Transverse colon (tissue), 4 donors: ENCODE data around the gene MSL2.

Experiments
- CTCF ChIP-seq, 5 experiments: fragments of 200-600 bp in 3 of 5; fragments of 450-650 bp in 2 of 5; sonication (generic) in 3 of 5; IDR thresholded peaks; 1 replicate in 2 of 5; 2 replicates in 3 of 5; pipeline ENCODE4 v1.5.1; 2016 to 2017; ENCODE audit warnings: antibody characterized with exemption in 5 of 5, inconsistent platforms in 3 of 5, mild to moderate bottlenecking in 2 of 5, moderate library complexity in 1 of 5
- POLR2A ChIP-seq: fragments of 450-650 bp; IDR thresholded peaks from one replicate; pipeline ENCODE4 v1.6.1; 2016; ENCODE audit warnings: antibody characterized with exemption, mild to moderate bottlenecking, moderate library complexity
- POLR2AphosphoS5 ChIP-seq, 3 donors: sonication (generic); formaldehyde crosslinking; IDR thresholded peaks; one replicate each; pipeline ENCODE4 v1.6.1; 2016; ENCODE audit warnings: antibody characterized with exemption in 3 of 3

GRCh38 chr3:136120373-136121348, 75.5 kb downstream of the MSL2 start:
- no peak for TF ChIP-seq CTCF (IDR thresholded peaks at IDR 0.05)
- TF ChIP-seq POLR2A: no peak
- no peak for TF ChIP-seq POLR2AphosphoS5 (IDR thresholded peaks at IDR 0.05)
